Stimulated activated CD8-positive, alpha-beta memory T cell treated with anti-CD3 and anti-CD28 coated beads, Interleukin-7, amount 100 ng/mL, for 4 hours (primary cell): ENCODE measurements around the gene LARP4B.
"Not testable (repeated sequence)": the region's sequence is repeated elsewhere in the genome, so short reads cannot be mapped to it uniquely, and the experiment has no call there.

Experiments used
- DNase-seq, 2 donors: peaks; one replicate each; pipeline ENCODE4 v3.0.0-alpha.2; 2020; ENCODE audit warnings: low read depth in 2 of 2

The LARP4B gene

GRCh38 chr10:770048-770712 is 161.3 kb downstream of the LARP4B start:
- DNase-seq: not testable (repeated sequence)

GRCh38 chr10:767794-768193 is 163.7 kb downstream of the LARP4B start:
- DNase-seq: no peak

DNA sequence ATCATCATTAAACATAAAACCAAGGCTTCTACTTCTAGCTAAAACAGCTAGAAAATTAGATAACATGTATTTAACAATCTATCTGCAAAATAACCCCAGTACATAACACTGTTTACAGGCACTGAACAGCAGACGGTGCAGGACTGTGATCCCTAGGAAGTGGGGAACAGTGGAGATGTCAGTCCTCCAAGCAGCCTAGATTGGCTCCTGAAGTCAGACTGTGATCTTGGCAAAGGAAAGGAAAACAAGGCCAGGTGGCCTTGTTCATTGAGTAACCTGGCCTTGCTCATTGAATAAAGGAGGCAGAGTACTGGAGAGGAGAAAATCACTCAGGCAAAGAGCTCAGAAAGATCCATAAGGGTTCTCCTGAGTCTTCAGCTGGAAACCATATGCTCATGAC is 164.3 kb downstream of the LARP4B start:
- no peak for DNase-seq

- no peak for DNase-seq
These were observed 170.1 kb downstream of the LARP4B start for GRCh38 chr10:761376-761775.

DNA sequence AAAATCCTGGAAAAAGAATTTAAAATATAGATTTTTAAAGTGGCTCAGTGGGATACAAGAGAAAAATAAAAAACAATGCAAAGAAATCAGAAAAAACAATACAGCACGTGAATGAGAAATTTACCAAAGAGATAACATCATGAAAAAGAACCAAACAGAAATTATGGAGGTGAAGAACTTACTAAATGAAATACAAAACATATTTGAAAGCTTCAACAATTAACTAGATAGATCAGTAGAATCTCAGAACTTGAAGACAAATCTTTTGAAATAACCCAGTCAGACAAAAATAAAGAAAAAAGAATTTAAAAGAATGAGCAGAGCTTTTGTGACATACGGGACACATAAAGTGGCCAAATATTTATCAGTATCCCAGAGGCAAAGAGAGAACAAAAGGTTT is 170.9 kb downstream of the LARP4B start:
- no peak for DNase-seq

DNA sequence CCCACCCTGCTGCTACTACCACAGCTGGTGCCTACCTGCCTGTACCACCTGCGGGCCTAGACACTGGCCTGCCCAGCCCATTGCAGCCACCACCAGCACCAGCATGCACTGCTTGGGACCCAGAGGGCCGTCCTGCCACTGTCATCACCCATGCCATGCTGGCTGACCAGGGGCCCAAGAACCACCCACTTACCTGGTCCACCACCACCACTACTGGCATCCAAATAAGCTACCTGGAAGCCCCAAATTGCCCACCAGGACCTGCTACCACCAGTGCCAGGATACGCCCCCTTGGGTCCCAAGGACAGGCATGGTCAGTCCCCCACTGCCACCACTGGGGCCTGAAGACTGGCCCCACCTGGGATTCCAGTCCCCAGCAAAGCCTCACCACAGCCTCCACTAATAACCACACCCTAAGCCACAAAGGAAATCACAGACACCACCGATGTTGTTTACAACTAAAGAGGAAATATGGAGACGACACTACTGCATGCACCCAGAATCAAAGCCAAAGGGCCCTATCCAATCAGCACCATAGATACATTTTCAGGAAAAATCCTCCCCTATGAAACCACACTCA is 171.5 kb downstream of the LARP4B start:
- no peak for DNase-seq
